Pancreas (tissue), 10 donors: ENCODE data around the gene SLC27A2. TPM values are rescaled to one million over a fixed set of nuclear protein-coding genes. Genes with fewer than 3 reads are reported as not detected.

ENCODE experiments used
- ATAC-seq, 4 donors: fragments of 200-7000 bp; cut with Tn5 transposase; one replicate each; pipeline versions ENCODE4 v1.8.0 to v1.9.1; 2020; ENCODE audit warnings: mild to moderate bottlenecking in 4 of 4, moderate library complexity in 4 of 4
- DNase-seq, 6 donors: peaks; one replicate each; pipeline ENCODE4 v3.0.0-alpha.2; 2020
- FAIRE-seq: peaks from 2 replicates; lab custom pipeline; 2012; peaks lifted over from hg19 to GRCh38; lab: Jason Lieb, UNC
- H3K27ac ChIP-seq, 4 donors: fragments of 200-600 bp; sonication (generic); 1 replicate in 3 of 4; 2 replicates in 1 of 4; pipeline versions ENCODE4 v1.5.0 to v1.8.0; 2020
- H3K27me3 ChIP-seq, 4 donors: fragments of 200-600 bp; one replicate each; pipeline ENCODE4 v1.8.0; 2021
- H3K36me3 ChIP-seq, 3 donors: fragments of 200-600 bp; sonication (generic) in 1 of 3; one replicate each; pipeline versions ENCODE4 v1.5.0 to v1.8.0; 2020 to 2021
- H3K4me1 ChIP-seq, 3 donors: fragments of 200-600 bp; one replicate each; pipeline ENCODE4 v1.8.0; 2021
- H3K4me3 ChIP-seq, 4 donors: fragments of 200-600 bp; sonication (generic) in 2 of 4; one replicate each; pipeline versions ENCODE4 v1.5.0 to v1.8.0; 2020 to 2021
- H3K9me3 ChIP-seq, 4 donors: fragments of 200-600 bp; one replicate each; pipeline ENCODE4 v1.8.0; 2021
- CTCF ChIP-seq, 4 donors: fragments of 200-600 bp; sonication (generic) in 3 of 4; IDR thresholded peaks; one replicate each; pipeline versions ENCODE4 v1.5.0 to v1.8.0; 2021; ENCODE audit warnings: antibody characterized with exemption in 4 of 4
- WGBS, 2 donors: extraction: QIAGEN DNeasy Blood & Tissue Kit; methylation state at CpG; one replicate each; pipeline ENCODE4 v1.1.7; 2013; 5-methylcytosine and 5-hydroxymethylcytosine counted together
- intact Hi-C, 3 donors: fragments of 100-400 bp; cut with DNase I; formaldehyde crosslinking; loops; one replicate each; pipeline versions ENCODE4 v1.11.1 to v1.14.2; 2022
- polyA plus RNA-seq, 2 donors: library from polyadenylated mRNA; stranded (reverse); fragments of 200-250 nt; gene quantifications; one replicate each; pipeline ENCODE4 v1.2.3, GENCODE V29; 2013
- total RNA-seq, 6 donors: library from RNA; stranded (reverse); fragmentation: NEBNext Ultra II Directional in 4 of 6; extraction: Animal tissue kit (Norgen Biotek cat#: 25700) in 4 of 6; gene quantifications; one replicate each; pipeline versions ENCODE4 v1.2.1 to v1.2.4, GENCODE V29; 2021 to 2023
- donor health status: healthy with polysubstance abuse.
- donor health status: DM: no; HTN: no; CAD: no; lungs with moderate emphysema.
- donor health status: DM: no; HTN: no; CAD: no.
- donor health status: control.
- donor health status: control.
- donor health status: Bipolar disorder and iron deficiency.
- donor health status: DM: yes; HTN: yes; CAD: no.
- donor health status: DM: no; HTN: no; CAD: no.
- donor health status: DM: no; HTN: no; CAD: no.
- donor health status: DM: yes; HTN: yes; CAD: no.

The SLC27A2 gene
- total and polyA plus RNA-seq, 8 donors = 1.5 to 6.1 (median 3.2) TPM

- intact Hi-C loops = no loop called here
These were observed 98.3 kb downstream of the SLC27A2 start for GRCh38 chr15:50280271-50280670.

GRCh38 chr15:50281427-50281826 is 99.4 kb downstream of the SLC27A2 start:
- Histone ChIP-seq H3K4me3 (no peak overlapping the region), H3K9me3 (no peaks in the 10 kb centered on the region), H3K27ac (no peak overlapping the region), H3K36me3 (no peaks in the 10 kb centered on the region), H3K27me3 (peaks cover 0 to 4% (median 0%) of the 10 kb centered on the region in 4 donors), H3K4me1 (no peaks in the 10 kb centered on the region)
- WGBS, 2 donors = 73 to 100% methylated on average over 4 to 5 of the region's 5 CpGs
- no peak for TF ChIP-seq CTCF (IDR thresholded peaks at IDR 0.05)
- ATAC-seq = no peak
- no peak for DNase-seq
- no peak for FAIRE-seq
- intact Hi-C loops = no loop called here

More at GRCh38 chr15:50280271-50280670, 98.3 kb downstream of the SLC27A2 start:
- Histone ChIP-seq H3K4me1 (no peaks in the 10 kb centered on the region), H3K27me3 (peaks cover 0 to 4% (median 0%) of the 10 kb centered on the region in 4 donors), H3K36me3 (no peaks in the 10 kb centered on the region), H3K4me3 (no peak overlapping the region), H3K27ac (no peak overlapping the region), H3K9me3 (no peaks in the 10 kb centered on the region)
- no peak for FAIRE-seq
- 98% methylated on average over 3 of the region's 3 CpGs for WGBS, 2 donors
- no peak for ATAC-seq
- DNase-seq = no peak
- TF ChIP-seq CTCF (IDR thresholded peaks at IDR 0.05) = no peak

Other genes starting within 250 kb of the SLC27A2 start
- gene ATP8B4, start 63.0 kb upstream of the SLC27A2 start, total RNA-seq = 1 to 10 TPM in 3 of 6 donors, under 1 TPM in 3; 0.55 to 5.3 (median 1.0) TPM
- 1 to 10 TPM in 1 of 2 donors, under 1 TPM in 1; 0.84 to 1.1 TPM for gene ATP8B4, start 63.0 kb upstream of the SLC27A2 start, polyA plus RNA-seq
- gene HDC, start 83.5 kb downstream of the SLC27A2 start, total RNA-seq = 1 to 10 TPM in 1 of 6 donors, under 1 TPM in 4, not detected in 1; 0.13 to 1.7 (median 0.38) TPM
- gene HDC, start 83.5 kb downstream of the SLC27A2 start, polyA plus RNA-seq = under 1 TPM in 1 of 2 donors, not detected in 1; 0.23 TPM
- 1 to 10 TPM; 4.6 to 9.7 (median 5.4) TPM for gene GABPB1, start 173.0 kb downstream of the SLC27A2 start, total RNA-seq
- gene GABPB1, start 173.0 kb downstream of the SLC27A2 start, polyA plus RNA-seq = 1 to 10 TPM; 2.9 to 4.9 TPM
- 10 to 100 TPM; 21.6 to 36.4 (median 26.7) TPM for gene USP8, start 242.2 kb downstream of the SLC27A2 start, total RNA-seq
- 10 to 100 TPM; 11.1 to 18.4 TPM for gene USP8, start 242.2 kb downstream of the SLC27A2 start, polyA plus RNA-seq